Measurements from ENCODE around the gene MSI2.

The MSI2 gene

DNA sequence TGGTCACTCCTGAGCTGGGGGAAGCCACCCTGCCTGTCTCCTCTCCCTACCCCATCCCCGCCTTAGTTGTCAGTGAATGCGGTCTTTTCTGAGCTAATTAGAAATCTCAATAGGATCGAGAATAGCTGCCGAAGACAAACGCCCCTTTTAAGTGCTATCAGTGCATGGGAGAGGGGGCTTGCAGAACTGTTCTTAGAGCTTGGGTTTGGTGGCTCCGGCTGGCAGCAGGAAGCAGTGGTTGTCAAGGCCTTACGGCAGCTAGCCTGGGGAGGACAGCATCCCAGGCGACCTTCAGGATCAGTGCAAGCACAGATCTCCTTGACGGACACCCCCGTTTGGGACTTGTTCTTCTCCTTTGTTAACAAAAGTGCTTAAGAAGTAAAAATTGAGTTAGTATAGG is 293.7 kb downstream of the MSI2 start:
- FAIRE-seq: no peak

DNA sequence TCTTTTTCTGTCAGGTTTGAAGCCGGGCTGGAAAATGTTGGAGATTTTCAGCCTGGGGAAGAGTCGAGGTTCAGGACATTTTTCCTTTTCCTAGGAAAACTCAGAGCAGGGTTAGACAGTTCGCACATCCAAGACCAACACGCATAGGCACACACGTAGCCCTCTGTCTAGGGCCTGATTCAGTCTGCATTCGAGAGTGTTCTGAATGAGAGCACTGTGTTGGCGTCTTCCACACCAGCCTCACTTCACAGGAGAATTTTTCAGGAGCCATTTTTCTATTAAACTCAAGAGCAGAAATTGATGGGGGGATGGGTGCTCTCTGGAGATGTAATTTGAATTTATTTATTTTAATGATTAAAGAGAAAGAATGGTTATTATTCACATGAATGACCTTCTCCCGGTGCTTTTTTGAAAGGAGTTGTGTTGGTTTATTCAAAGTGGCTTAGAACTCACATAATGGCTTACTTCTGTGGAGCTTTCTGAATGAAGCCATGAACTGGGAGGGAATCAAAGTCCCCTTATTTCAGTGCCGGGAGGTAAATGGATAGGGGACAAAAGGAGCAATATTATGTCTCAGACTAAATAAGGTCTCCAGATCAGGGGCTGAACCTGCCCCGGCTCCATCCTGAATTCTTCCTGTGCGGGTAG is 294.5 kb downstream of the MSI2 start:
- FAIRE-seq: no peak

- no peak for FAIRE-seq
Measured at GRCh38 chr17:57551321-57552079, 295.2 kb downstream of the MSI2 start.

GRCh38 chr17:57552114-57552624 is 295.8 kb downstream of the MSI2 start:
- FAIRE-seq: no peak

- FAIRE-seq: no peak
Measured at GRCh38 chr17:57553526-57553925, 297.2 kb downstream of the MSI2 start.

- FAIRE-seq: no peak
Measured at GRCh38 chr17:57553991-57554825, 297.9 kb downstream of the MSI2 start.

GRCh38 chr17:57554826-57555635 is 298.7 kb downstream of the MSI2 start:
- no peak for FAIRE-seq

DNA sequence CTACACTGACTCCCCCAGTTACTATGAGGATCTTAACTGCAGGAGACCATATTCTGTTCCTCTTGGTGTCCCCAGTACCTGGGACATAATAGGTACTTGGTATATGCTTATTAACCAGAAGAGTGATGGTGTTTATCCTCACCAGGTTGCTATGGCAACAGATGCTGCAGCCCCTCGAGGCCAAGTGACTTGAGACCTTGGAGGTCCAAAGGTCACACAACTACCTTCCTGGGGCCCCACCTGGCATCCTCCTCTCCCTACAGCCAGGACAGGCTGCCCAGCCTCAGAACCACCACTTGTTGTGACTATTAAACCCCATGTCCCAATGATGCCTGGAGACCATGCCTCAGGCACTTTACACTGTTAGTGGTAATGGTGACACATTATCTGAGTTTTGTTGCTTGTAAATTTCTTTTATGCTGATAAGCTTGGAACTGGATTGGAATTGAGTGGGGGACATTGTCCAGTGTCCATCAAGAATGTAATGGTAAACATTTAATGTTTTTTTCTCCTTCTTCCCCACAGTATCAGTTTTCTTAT is 299.4 kb downstream of the MSI2 start:
- no peak for FAIRE-seq

GRCh38 chr17:57556320-57556719 is 300.0 kb downstream of the MSI2 start:
- FAIRE-seq: no peak

GRCh38 chr17:57556977-57557376 is 300.7 kb downstream of the MSI2 start:
- FAIRE-seq: no peak

DNA sequence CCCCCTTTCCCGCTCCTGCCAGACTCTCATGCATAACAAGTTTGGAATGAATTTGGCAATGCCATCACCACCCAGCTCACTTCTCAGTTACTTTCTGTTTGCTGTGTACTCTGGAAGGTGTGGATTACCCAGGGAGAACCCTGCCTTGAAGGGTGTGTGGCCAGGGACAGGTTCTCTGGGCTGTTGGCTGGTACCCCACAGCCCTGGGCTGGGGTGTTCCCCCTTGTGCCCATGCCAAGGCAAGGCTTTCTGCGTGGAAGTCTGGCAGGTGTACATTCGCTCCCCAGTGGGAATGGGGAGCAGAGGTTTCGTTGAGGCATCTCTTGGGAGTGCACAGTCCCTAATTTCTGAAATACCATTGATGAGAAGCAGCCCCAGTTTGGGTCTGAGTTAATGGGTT is 301.1 kb downstream of the MSI2 start:
- FAIRE-seq: no peak

GRCh38 chr17:57557834-57558681 is 301.7 kb downstream of the MSI2 start:
- no peak for FAIRE-seq

- no peak for FAIRE-seq
Measured at GRCh38 chr17:57559226-57559625, 302.9 kb downstream of the MSI2 start.

- no peak for FAIRE-seq
Measured at GRCh38 chr17:57559634-57560318, 303.5 kb downstream of the MSI2 start.

GRCh38 chr17:57560319-57560705 is 304.0 kb downstream of the MSI2 start:
- FAIRE-seq: no peak

DNA sequence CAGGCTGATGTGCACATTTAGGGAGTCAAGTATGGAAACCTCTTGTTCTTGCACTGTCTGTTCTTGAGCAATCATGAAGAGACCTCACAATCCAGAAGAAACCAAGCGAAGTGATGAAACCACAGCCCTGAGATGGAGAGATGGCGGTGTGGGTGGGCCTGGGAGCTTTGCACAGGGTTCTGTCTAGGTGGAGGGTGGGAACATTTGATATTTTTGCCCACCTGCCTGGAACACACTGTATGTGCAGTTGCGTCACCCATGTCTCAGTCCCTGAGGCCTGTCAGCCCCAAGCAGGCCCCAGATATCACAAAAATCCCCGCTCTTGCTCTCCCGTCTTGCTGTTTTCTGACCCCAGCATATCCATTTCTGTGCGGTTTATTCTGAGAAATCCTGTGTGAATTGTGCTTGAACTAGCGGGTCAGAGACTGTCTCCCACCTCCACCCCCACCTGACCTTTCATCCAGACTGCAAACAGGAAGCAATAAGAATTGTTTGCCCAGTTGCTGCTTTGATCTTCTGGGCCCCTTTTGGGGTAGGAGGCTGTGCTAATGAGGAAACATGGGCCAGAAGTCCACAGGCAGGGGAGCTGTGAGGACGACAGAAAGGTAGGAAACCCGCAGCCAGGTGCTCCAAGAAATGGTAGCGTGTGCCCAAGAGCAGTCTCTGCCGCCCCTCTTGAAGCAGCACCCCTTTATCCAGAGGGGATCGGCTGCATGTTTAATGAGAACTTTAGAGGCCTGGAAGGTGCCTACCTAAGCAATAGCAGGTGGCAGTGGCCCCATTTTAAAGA is 304.9 kb downstream of the MSI2 start:
- no peak for FAIRE-seq

DNA sequence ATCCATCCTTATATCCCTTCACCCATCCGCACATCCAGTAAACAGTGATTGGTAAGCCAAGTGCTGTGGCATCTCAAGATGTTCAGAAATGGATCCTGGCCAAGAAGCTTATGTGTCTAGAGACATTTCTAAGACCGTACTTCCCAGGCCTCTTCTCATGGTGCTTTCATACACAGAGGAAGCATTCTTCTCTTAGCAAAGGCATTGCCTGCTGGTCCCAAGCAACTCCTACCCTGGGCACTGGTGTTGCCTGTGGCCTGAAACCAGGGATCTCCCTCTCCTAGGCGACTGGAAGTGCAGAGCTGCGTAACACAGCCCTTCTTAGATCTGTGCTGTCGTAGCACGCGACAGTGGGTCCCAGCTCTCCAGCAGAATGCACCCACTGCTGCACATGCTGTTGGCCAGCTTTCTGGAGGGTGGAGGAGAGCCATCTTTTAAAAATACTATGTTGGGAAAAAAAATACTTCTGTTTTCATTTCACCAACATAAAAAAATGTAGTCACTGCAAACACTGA is 305.9 kb downstream of the MSI2 start:
- no peak for FAIRE-seq

DNA sequence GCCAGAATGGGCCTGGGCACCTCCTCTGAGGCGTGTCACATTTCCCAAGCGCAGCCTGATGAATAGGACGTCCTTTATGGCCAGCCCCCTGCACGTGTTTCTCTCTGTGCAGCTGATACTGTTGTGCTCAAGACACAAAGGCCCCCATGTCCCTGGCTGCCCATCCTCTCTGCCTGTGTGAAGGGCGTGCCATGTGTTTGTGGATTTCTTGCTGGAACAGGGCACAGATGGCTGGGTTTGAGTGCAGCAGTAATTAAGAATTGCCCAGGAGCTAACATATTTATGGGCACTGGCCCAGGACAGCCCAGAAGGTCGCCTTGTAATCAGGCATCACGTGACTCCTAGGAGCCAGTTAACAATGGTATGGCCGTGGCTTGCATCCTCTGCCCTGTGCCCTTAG is 307.6 kb downstream of the MSI2 start:
- FAIRE-seq: no peak

GRCh38 chr17:57565176-57565575 is 308.9 kb downstream of the MSI2 start:
- FAIRE-seq: no peak

DNA sequence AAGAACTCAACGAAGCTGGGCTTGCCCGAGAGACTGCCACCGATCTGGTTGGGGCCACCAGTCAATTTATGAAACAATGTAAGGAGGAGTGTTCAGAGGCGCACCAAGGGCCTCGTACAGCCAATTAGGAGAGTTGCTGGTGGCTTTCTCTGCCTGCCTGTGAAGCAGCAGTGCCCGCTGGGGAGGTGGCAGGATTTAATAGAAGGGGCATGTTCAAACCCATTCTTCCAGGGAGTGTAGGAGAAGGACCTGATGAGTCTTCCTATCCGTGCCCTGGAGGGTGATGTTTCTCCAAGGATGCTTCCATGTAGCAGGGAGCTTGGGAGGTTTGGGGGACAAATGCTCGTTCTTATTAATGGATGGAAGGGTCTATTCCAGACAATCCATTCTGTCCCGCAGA is 310.4 kb downstream of the MSI2 start:
- no peak for FAIRE-seq

Data from TTC549 (cell line).